ENCODE data around the gene CNBD2. TPM values are rescaled to one million over a fixed set of nuclear protein-coding genes. Genes with fewer than 3 reads are reported as not detected.
A peak's percentile ranks its signal among the peaks of the same experiment; 100 is the strongest.
"Not testable (repeated sequence)": the region's sequence is repeated elsewhere in the genome, so short reads cannot be mapped to it uniquely, and the experiment has no call there.

The CNBD2 gene
- total RNA-seq, 1 experiment from 2014 or later: 5.0 TPM

DNA sequence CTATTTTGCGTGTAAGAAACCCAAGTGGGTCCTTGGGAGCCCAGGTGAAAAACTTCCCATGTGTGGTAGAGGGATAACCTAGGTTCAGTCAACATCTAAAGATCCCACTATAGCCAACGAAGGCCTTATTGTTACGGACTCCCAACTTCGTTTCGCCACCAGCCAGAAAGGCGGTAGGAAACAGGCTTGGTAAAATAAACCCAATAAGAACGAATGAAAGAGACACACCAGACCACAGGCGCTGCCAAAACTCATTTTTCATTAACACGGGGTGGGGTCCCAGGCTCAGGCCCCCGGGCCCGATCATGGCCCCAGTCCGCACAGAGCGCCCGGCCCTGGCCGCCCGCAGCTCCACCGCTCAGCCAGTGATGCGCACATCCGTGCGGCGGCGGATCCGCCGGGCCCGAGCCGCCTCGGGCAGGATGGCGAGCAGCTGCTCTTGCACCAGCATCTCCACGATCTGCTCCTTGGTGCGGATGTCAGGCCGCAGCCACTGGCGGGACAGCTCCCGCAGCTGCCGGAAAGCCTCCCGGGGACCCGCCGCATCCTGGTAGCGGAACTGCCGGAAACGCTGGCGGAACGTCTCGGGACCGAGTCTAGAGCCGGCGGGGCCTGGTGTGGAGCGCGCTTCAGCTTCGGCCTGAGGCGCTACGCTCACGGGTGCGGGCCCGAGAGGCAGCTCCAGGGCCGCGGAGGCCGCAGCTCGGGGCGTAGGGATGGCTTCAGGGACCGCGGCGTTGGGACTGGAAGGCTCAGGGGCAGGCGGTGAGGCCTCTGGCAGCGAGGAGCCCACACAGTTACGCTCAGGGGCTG, 14.8 kb upstream of the CNBD2 start:
- TF ChIP-seq, protein P1, sequence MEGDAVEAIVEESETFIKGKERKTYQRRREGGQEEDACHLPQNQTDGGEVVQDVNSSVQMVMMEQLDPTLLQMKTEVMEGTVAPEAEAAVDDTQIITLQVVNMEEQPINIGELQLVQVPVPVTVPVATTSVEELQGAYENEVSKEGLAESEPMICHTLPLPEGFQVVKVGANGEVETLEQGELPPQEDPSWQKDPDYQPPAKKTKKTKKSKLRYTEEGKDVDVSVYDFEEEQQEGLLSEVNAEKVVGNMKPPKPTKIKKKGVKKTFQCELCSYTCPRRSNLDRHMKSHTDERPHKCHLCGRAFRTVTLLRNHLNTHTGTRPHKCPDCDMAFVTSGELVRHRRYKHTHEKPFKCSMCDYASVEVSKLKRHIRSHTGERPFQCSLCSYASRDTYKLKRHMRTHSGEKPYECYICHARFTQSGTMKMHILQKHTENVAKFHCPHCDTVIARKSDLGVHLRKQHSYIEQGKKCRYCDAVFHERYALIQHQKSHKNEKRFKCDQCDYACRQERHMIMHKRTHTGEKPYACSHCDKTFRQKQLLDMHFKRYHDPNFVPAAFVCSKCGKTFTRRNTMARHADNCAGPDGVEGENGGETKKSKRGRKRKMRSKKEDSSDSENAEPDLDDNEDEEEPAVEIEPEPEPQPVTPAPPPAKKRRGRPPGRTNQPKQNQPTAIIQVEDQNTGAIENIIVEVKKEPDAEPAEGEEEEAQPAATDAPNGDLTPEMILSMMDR (IDR thresholded peaks at IDR 0.05; ENCODE audit: unreplicated experiment): no peak
- DNase-seq: peak; percentile 59
- H3K36me3 Mint-ChIP-seq (ENCODE audit: insufficient read depth, unreplicated experiment): peaks cover 40% of the 10 kb centered on the region
- intact Hi-C loops (cut with micrococcal nuclease; ENCODE audit: unreplicated experiment): no loop called here
- peaks cover 13% of the 10 kb centered on the region for H3K4me1 Mint-ChIP-seq (ENCODE audit: low read depth, unreplicated experiment)
- no peaks in the 10 kb centered on the region for H3K9me3 Mint-ChIP-seq (ENCODE audit: low read depth, unreplicated experiment)
- peak overlapping the region; percentile 88 for H3K27ac Mint-ChIP-seq (ENCODE audit: unreplicated experiment)
- CTCF ChIA-PET: interaction anchor here (0.6 to 2.5 kb wide), 31 partner anchors 8 to 1536 kb away, joined by 3 to 27 read pairs (median 4); partner anchors contain the start of genes AAR2, ERGIC3 and RBM39
- H3K27me3 Mint-ChIP-seq (ENCODE audit: unreplicated experiment): no peaks in the 10 kb centered on the region
- H3K4me3 Mint-ChIP-seq (ENCODE audit: low read depth, unreplicated experiment): peak overlapping the region; percentile 99
- BruUV-seq (replicated peaks): TSS peak; percentile 77

DNA sequence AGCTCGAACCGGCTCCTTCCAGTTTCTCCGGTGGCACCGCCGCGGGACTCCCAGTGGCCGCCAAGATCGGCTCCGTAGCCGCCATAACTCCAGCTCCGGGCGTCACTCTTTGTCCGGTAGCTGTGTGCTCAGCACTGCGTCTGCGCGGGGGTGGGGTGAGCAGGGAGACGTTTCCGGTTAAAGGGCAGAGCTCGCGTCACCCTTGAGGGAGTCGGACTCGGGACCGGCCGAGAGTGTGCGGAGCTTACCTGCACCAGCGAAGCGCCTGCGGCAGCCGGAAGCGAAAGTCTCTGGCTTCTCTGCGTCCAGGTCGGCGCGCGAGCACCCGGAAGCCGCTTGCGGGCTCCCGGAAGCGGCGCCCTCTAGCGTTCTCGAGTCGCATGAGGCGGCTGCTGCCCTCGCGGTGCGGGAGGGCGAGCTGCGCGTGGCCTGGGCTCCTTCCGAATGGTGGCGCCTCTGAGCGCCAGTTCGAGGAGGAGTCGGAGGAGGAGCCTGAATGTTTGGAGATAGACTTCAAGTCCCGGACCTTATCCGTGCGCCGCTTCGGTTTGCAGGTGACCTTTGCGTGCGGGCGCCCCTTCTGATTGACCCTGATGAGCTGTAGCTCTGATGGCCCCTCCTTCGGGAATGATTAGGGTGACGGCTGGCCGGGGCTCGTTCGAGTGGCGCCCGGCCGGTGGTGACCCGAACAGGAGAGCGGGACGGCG, 14.0 kb upstream of the CNBD2 start, which contains the start of gene SCAND1:
Gene SCAND1 (minus strand): TSS at position 303 of the 707 bp plus-strand sequence. CDS start 218 bp downstream, at position 85.
- peak; percentile 99 for DNase-seq
- no peaks in the 10 kb centered on the region for H3K27me3 Mint-ChIP-seq (ENCODE audit: unreplicated experiment)
- no peaks in the 10 kb centered on the region for H3K9me3 Mint-ChIP-seq (ENCODE audit: low read depth, unreplicated experiment)
- CTCF ChIA-PET: interaction anchor here (0.6 to 2.5 kb wide), 35 partner anchors 8 to 1536 kb away, joined by 3 to 27 read pairs (median 4); partner anchors contain the start of genes AAR2, ERGIC3 and RBM39
- intact Hi-C loops (cut with micrococcal nuclease; ENCODE audit: unreplicated experiment): no loop called here
- H3K27ac Mint-ChIP-seq (ENCODE audit: unreplicated experiment): peak within 1 kb of the TSS; percentile 88
- peaks cover 13% of the 10 kb centered on the region for H3K4me1 Mint-ChIP-seq (ENCODE audit: low read depth, unreplicated experiment)
- no TSS peak for BruUV-seq (replicated peaks)
- H3K36me3 Mint-ChIP-seq (ENCODE audit: insufficient read depth, unreplicated experiment): peaks cover 40% of the 10 kb centered on the region
- peak within 1 kb of the TSS; percentile 99 for H3K4me3 Mint-ChIP-seq (ENCODE audit: low read depth, unreplicated experiment)
- TF ChIP-seq, protein P1 (IDR thresholded peaks at IDR 0.05; ENCODE audit: unreplicated experiment): peak; percentile 96

DNA sequence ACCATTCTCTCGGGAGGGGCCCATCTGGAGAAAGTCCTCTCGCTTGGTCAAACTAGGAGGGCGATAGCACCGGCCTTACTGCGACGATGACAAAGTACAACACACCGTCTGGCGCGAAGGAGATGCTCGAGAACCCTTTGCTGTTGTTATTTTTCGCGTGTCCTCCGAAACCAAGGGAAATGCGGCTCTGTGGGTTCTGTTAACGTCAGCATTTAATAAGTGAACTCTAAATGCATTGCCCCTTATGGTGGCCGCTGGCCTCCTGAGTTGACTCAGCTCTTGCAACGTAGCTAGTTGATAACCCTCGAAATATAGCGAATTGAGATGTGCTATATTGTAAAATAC, 13.5 kb upstream of the CNBD2 start:
- BruUV-seq (replicated peaks): TSS peak; percentile 93
- DNase-seq: no peak
- Mint-ChIP-seq H3K27ac (ENCODE audit: unreplicated experiment) (peak overlapping the region; percentile 88), H3K36me3 (ENCODE audit: insufficient read depth, unreplicated experiment) (peaks cover 40% of the 10 kb centered on the region), H3K9me3 (ENCODE audit: low read depth, unreplicated experiment) (no peaks in the 10 kb centered on the region), H3K4me1 (ENCODE audit: low read depth, unreplicated experiment) (peaks cover 13% of the 10 kb centered on the region), H3K4me3 (ENCODE audit: low read depth, unreplicated experiment) (peak overlapping the region; percentile 99), H3K27me3 (ENCODE audit: unreplicated experiment) (no peaks in the 10 kb centered on the region)
- CTCF ChIA-PET: interaction anchor here (0.6 to 2.5 kb wide), 26 partner anchors 9 to 1241 kb away, joined by 3 to 27 read pairs (median 4); partner anchors contain the start of genes AAR2 and RBM39
- intact Hi-C loops (cut with micrococcal nuclease; ENCODE audit: unreplicated experiment): no loop called here
- TF ChIP-seq, protein P1 (IDR thresholded peaks at IDR 0.05; ENCODE audit: unreplicated experiment): no peak

DNA sequence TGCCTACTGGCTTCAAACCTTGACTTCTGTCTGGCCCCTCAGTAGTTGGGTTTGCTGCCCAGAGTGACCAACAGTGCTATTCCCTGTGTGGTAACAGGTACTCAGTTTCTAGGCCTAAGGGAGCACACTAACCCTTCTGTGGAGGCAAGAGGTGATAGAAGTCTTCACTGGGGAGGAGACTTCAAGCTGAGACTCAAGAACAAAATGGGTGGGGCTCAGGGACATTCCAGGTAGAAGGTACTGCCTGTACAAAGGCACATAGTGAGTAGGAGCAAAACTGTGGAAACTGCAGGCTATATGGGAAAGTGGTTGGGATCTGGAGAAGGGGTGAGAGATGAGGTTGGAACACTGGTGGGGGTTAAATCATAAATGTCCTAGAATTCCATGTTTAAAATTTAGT, 11.8 kb upstream of the CNBD2 start:
- H3K27me3 Mint-ChIP-seq (ENCODE audit: unreplicated experiment): peaks cover 12% of the 10 kb centered on the region
- H3K36me3 Mint-ChIP-seq (ENCODE audit: insufficient read depth, unreplicated experiment): peaks cover 35% of the 10 kb centered on the region
- H3K27ac Mint-ChIP-seq (ENCODE audit: unreplicated experiment): no peak overlapping the region
- peaks cover 13% of the 10 kb centered on the region for H3K4me1 Mint-ChIP-seq (ENCODE audit: low read depth, unreplicated experiment)
- TF ChIP-seq, protein P1 (IDR thresholded peaks at IDR 0.05; ENCODE audit: unreplicated experiment): no peak
- H3K4me3 Mint-ChIP-seq (ENCODE audit: low read depth, unreplicated experiment): no peak overlapping the region
- no peaks in the 10 kb centered on the region for H3K9me3 Mint-ChIP-seq (ENCODE audit: low read depth, unreplicated experiment)
- no TSS peak for BruUV-seq (replicated peaks)
- CTCF ChIA-PET: interaction anchor here (0.6 kb wide), 1 partner anchor 149 kb away, joined by 3 read pairs; no protein-coding TSS in a partner anchor
- intact Hi-C loops (cut with micrococcal nuclease; ENCODE audit: unreplicated experiment): no loop called here
- DNase-seq: no peak

DNA sequence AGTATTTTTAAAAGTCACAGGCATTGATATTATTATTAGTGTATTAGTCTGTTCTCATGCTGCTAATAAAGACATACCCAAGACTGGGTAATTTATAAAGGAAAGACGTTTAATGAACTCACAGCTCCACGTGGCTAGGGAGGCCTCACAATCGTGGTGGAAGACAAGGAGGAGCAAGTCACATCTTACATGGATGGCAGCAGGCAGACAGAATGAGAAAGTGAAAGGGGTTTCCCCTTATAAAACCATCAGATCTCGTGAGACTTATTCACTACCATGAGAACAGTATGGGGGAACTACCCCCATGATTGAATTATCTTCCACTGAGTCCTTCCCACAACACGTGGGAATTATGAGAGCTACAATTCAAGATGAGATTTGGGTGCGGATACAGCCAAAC, 9.1 kb upstream of the CNBD2 start:
- intact Hi-C loops (cut with micrococcal nuclease; ENCODE audit: unreplicated experiment); H3K4me1 Mint-ChIP-seq (ENCODE audit: low read depth, unreplicated experiment); DNase-seq; H3K36me3 Mint-ChIP-seq (ENCODE audit: insufficient read depth, unreplicated experiment); H3K27ac Mint-ChIP-seq (ENCODE audit: unreplicated experiment); H3K9me3 Mint-ChIP-seq (ENCODE audit: low read depth, unreplicated experiment); BruUV-seq (replicated peaks); H3K4me3 Mint-ChIP-seq (ENCODE audit: low read depth, unreplicated experiment): not testable (repeated sequence)
- CTCF ChIA-PET: interaction anchor here (0.6 kb wide), 2 partner anchors 34 to 243 kb away, joined by 3 read pairs; no protein-coding TSS in a partner anchor
- H3K27me3 Mint-ChIP-seq (ENCODE audit: unreplicated experiment): peaks cover 19% of the 10 kb centered on the region
